Stimulated activated CD4-positive, alpha-beta T cell treated with anti-CD3 and anti-CD28 coated beads, Interleukin-2, amount 100 ng/mL, for 24 hours (primary cell): ENCODE results near the gene ZCCHC24.

ENCODE experiments used
- DNase-seq, 2 donors: peaks; one replicate each; pipeline ENCODE4 v3.0.0-alpha.2; 2020

Gene ZCCHC24

GRCh38 chr10:79472449-79472848, 27.0 kb upstream of the ZCCHC24 start:
- DNase-seq = no peak

GRCh38 chr10:79471776-79472175, 26.4 kb upstream of the ZCCHC24 start:
- DNase-seq = no peak

- no peak for DNase-seq
Measured at GRCh38 chr10:79470096-79470495, 24.7 kb upstream of the ZCCHC24 start.

GRCh38 chr10:79468841-79469585, 23.6 kb upstream of the ZCCHC24 start:
- no peak for DNase-seq

GRCh38 chr10:79468015-79468560, 22.7 kb upstream of the ZCCHC24 start:
- no peak for DNase-seq

- DNase-seq = no peak
Measured at GRCh38 chr10:79465341-79465740, 19.9 kb upstream of the ZCCHC24 start.

- DNase-seq = no peak
Measured at GRCh38 chr10:79463578-79464496, 18.4 kb upstream of the ZCCHC24 start.

GRCh38 chr10:79460687-79461086, 15.3 kb upstream of the ZCCHC24 start:
- no peak for DNase-seq

GRCh38 chr10:79459243-79459642, 13.8 kb upstream of the ZCCHC24 start:
- no peak for DNase-seq

- DNase-seq = no peak
Measured at GRCh38 chr10:79458483-79458882, 13.1 kb upstream of the ZCCHC24 start.

GRCh38 chr10:79457256-79457785, 11.9 kb upstream of the ZCCHC24 start:
- no peak for DNase-seq

GRCh38 chr10:79454259-79454658, 8.8 kb upstream of the ZCCHC24 start:
- no peak for DNase-seq

GRCh38 chr10:79453392-79453791, 8.0 kb upstream of the ZCCHC24 start:
- no peak for DNase-seq

- DNase-seq = no peak
Measured at GRCh38 chr10:79452174-79452611, 6.8 kb upstream of the ZCCHC24 start.

- DNase-seq = no peak
Measured at GRCh38 chr10:79451046-79451699, 5.7 kb upstream of the ZCCHC24 start.

- DNase-seq = no peak
Measured at GRCh38 chr10:79449181-79450146, 4.0 kb upstream of the ZCCHC24 start.

GRCh38 chr10:79448732-79449049, 3.3 kb upstream of the ZCCHC24 start:
- no peak for DNase-seq

GRCh38 chr10:79447911-79448731, 2.7 kb upstream of the ZCCHC24 start:
- no peak for DNase-seq

GRCh38 chr10:79447249-79447648, 1.8 kb upstream of the ZCCHC24 start:
- DNase-seq = peak in 1 of 2 donors; percentile 8

- peak in 1 of 2 donors; percentile 17 for DNase-seq
Measured at GRCh38 chr10:79446758-79447084, 1.3 kb upstream of the ZCCHC24 start.
